Endothelial cell of umbilical vein (primary cell): Measurements from ENCODE around the gene NOP9.

Experiments used
- EZH2 ChIP-seq: IDR thresholded peaks from 2 replicates; pipeline ENCODE4 v1.6.1; 2012; ENCODE audit warnings: borderline replicate concordance, low read depth, mild to moderate bottlenecking, moderate library complexity, low read length, inconsistent platforms; ENCODE audit not compliant: severe bottlenecking
- FOS ChIP-seq: IDR thresholded peaks from 2 replicates; pipeline ENCODE4 v1.6.1; 2011; ENCODE audit warnings: mild to moderate bottlenecking, low read length, moderate library complexity, borderline replicate concordance; ENCODE audit not compliant: insufficient read depth
- MYC ChIP-seq: IDR thresholded peaks from one replicate; pipeline ENCODE4 v1.6.1; 2011; ENCODE audit warnings: mild to moderate bottlenecking, low read depth, low read length
- POLR2A ChIP-seq: IDR thresholded peaks from 2 replicates; pipeline ENCODE4 v1.6.1; 2012; ENCODE audit warnings: low read depth, mild to moderate bottlenecking, control low read depth, low read length
- POLR2AphosphoS5 ChIP-seq: IDR thresholded peaks from 2 replicates; pipeline ENCODE4 v1.6.1; 2012; ENCODE audit warnings: low read depth, mild to moderate bottlenecking, control low read depth, low read length, moderate library complexity; ENCODE audit not compliant: insufficient read depth
- TF ChIP-seq, protein P1 (sequence below), 2 donors: IDR thresholded peaks; 1 replicate in 1 of 2; 2 replicates in 1 of 2; pipeline ENCODE4 v1.5.1; 2011; ENCODE audit warnings: low read length in 2 of 2, mild to moderate bottlenecking in 2 of 2, moderate library complexity in 2 of 2, control low read depth in 1 of 2, inconsistent platforms in 1 of 2, low read depth in 1 of 2; ENCODE audit not compliant: insufficient read depth in 1 of 2; ENCODE audit errors: extremely low read depth in 1 of 2
- TF ChIP-seq, protein P2 (sequence below): IDR thresholded peaks from 2 replicates; pipeline ENCODE4 v1.6.1; 2011; ENCODE audit not compliant: insufficient read depth, insufficient read length

DNA sequence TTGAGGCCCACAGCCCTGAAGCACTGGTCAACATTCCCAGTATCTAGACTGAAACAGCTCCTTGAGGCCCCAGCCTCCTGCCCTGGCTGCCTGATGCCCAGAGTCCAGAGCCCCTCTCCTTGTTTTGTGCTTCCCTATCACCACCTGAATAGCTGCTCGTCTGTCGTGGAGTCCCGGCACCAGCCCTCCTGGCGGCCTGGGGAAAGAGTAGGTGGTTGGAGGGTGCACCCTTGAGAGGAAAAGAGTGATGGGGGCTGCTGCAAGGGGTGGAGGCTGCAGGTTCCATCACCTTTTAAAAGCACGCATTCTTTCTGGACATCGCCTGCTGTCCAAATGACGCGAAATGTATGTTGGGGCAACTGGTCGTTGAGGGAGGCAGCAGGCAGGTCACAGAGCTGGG lies 31.4 kb upstream of the NOP9 start:
- TF ChIP-seq, protein P1, sequence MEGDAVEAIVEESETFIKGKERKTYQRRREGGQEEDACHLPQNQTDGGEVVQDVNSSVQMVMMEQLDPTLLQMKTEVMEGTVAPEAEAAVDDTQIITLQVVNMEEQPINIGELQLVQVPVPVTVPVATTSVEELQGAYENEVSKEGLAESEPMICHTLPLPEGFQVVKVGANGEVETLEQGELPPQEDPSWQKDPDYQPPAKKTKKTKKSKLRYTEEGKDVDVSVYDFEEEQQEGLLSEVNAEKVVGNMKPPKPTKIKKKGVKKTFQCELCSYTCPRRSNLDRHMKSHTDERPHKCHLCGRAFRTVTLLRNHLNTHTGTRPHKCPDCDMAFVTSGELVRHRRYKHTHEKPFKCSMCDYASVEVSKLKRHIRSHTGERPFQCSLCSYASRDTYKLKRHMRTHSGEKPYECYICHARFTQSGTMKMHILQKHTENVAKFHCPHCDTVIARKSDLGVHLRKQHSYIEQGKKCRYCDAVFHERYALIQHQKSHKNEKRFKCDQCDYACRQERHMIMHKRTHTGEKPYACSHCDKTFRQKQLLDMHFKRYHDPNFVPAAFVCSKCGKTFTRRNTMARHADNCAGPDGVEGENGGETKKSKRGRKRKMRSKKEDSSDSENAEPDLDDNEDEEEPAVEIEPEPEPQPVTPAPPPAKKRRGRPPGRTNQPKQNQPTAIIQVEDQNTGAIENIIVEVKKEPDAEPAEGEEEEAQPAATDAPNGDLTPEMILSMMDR (IDR thresholded peaks at IDR 0.05; ENCODE audit: extremely low read depth in 1 of 2, insufficient read depth in 1 of 2, low read depth in 1 of 2, low read length in 2 of 2): no peak
- no peak for TF ChIP-seq POLR2AphosphoS5
- no peak for TF ChIP-seq MYC
- TF ChIP-seq POLR2A: no peak
- TF ChIP-seq, protein P2, sequence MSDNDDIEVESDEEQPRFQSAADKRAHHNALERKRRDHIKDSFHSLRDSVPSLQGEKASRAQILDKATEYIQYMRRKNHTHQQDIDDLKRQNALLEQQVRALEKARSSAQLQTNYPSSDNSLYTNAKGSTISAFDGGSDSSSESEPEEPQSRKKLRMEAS: no peak
- TF ChIP-seq EZH2: no peak
- TF ChIP-seq FOS: no peak
